ENCODE measurements around the gene QPCTL.

- TF ChIP-seq, protein P1, sequence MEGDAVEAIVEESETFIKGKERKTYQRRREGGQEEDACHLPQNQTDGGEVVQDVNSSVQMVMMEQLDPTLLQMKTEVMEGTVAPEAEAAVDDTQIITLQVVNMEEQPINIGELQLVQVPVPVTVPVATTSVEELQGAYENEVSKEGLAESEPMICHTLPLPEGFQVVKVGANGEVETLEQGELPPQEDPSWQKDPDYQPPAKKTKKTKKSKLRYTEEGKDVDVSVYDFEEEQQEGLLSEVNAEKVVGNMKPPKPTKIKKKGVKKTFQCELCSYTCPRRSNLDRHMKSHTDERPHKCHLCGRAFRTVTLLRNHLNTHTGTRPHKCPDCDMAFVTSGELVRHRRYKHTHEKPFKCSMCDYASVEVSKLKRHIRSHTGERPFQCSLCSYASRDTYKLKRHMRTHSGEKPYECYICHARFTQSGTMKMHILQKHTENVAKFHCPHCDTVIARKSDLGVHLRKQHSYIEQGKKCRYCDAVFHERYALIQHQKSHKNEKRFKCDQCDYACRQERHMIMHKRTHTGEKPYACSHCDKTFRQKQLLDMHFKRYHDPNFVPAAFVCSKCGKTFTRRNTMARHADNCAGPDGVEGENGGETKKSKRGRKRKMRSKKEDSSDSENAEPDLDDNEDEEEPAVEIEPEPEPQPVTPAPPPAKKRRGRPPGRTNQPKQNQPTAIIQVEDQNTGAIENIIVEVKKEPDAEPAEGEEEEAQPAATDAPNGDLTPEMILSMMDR (IDR thresholded peaks at IDR 0.05), result no peak
- TF ChIP-seq POLR2A (IDR thresholded peaks at IDR 0.05), result no peak
Observed at GRCh38 chr19:45655073-45655472, 37.4 kb upstream of the QPCTL start.

Measured in adrenal gland (tissue), 5 donors.